Endometrial microvascular endothelial cells (primary cell): ENCODE results near the gene C9orf72. TPM values are rescaled to one million over a fixed set of nuclear protein-coding genes. Genes with fewer than 3 reads are reported as not detected.

Source experiments
- in situ Hi-C: cut with HindIII; loops from 2 replicates; pipeline ENCODE4 v1.10.0; 2017; ENCODE audit warnings: low sequenced_read_pairs, low pct_unique_long_range_greater_than_20kb; ENCODE audit errors: inconsistent ontology term
- total RNA-seq: library from RNA; depleted of rRNA; stranded (reverse); fragments of >200 nt; gene quantifications from one replicate; pipeline ENCODE4 v1.2.3, GENCODE V29; 2015; ENCODE audit errors: inconsistent ontology term

Gene C9orf72
- total RNA-seq, 1 donor from 2014 or later = 8.3 TPM

DNA sequence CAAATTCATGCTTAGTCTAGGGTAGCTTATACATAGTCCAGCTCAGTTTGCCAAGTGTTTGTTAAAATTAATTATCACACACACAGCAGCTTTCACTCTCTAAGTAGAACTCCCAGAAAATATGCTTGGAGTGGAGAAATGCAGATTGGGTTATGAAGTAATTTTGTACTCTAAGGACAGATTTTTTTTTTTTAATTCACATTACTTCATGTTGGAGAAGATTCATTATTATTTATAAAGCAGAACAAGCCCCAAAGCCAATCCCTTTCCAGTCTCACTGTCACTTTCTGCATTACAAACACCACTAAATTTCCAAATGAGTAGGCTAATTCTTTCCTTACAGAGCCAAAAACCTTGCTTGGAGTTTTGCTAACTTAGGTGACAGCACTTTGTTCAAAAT is 11.7 kb upstream of the C9orf72 start:
- in situ Hi-C loops = no loop called here

DNA sequence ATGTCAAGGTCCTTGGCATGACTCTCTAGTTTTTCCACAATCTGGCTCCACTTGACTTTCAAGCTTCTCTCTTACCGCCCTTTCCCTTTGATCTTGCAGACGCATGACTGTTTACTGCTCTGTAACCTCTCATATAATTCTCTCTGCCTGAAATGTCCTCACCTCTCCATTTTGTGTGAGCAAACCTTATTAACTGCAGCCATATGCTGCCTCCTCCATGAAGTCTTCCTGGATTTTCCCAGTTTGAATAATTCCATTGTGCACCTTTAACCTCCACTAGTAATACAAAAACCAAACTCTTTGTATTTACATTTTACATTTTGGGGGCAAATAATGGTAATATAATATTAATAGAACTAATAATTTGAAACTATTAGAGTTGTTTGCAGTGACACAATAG is 9.5 kb upstream of the C9orf72 start:
- in situ Hi-C loops = no loop called here

- in situ Hi-C loops = no loop called here
Observed at GRCh38 chr9:27581826-27582225, 8.5 kb upstream of the C9orf72 start.

DNA sequence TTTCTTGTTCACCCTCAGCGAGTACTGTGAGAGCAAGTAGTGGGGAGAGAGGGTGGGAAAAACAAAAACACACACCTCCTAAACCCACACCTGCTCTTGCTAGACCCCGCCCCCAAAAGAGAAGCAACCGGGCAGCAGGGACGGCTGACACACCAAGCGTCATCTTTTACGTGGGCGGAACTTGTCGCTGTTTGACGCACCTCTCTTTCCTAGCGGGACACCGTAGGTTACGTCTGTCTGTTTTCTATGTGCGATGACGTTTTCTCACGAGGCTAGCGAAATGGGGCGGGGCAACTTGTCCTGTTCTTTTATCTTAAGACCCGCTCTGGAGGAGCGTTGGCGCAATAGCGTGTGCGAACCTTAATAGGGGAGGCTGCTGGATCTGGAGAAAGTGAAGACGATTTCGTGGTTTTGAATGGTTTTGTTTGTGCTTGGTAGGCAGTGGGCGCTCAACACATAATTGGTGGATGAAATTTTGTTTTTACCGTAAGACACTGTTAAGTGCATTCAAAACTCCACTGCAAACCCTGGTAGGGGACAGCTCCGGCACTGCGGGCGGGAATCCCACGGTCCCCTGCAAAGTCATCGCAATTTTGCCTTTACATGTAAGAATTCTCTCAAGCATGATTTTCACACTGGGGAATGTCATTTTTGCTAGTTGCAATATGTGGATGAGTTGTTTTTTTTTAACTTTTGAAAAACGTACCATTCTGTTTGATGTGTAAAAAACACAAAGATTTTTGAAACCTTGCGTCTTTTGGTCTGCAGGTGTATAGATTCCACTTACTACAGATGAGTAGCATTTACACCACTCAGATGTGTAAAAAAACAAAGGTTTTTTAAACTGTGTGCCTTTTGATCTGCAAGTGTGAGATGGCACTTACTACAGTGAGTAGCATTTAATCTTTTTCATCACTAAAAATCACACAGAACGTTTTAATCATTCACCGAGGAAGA is 631 bp upstream of the C9orf72 start:
- in situ Hi-C loops = no loop called here

DNA sequence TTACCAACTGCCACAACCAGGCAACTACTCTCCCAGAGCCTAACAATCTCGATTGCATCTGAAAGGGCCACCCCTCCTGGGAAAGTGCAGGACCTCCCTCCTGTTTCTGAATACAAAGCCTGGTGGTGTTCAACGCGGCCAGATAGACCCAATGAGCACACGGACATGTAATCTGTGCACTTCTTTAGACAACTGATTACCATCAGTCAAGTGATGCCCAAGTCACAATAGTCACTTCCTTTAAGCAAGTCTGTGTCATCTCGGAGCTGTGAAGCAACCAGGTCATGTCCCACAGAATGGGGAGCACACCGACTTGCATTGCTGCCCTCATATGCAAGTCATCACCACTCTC is 739 bp downstream of the C9orf72 start:
- in situ Hi-C loops = no loop called here

DNA sequence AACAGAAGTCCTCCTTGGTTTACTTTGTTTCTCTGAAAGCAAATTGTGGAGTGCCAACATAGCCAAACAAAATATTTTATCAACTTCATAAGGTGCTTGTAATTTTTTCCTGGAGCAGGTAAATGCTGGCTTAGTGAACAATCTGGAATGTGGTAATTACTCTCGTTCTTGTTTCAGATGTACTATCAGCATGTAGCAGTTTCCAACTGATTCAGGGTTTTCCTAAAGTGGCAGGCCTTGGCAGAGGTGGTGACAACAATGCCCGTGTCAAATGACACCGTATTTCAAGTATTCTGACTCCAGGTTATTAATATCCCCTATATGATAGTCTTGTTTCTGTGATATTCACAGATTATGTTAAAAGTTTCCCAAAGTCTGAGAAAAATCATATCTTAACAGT is 1.2 kb downstream of the C9orf72 start:
- in situ Hi-C loops = no loop called here

- in situ Hi-C loops = no loop called here
Observed at GRCh38 chr9:27571011-27571410, 2.3 kb downstream of the C9orf72 start.

DNA sequence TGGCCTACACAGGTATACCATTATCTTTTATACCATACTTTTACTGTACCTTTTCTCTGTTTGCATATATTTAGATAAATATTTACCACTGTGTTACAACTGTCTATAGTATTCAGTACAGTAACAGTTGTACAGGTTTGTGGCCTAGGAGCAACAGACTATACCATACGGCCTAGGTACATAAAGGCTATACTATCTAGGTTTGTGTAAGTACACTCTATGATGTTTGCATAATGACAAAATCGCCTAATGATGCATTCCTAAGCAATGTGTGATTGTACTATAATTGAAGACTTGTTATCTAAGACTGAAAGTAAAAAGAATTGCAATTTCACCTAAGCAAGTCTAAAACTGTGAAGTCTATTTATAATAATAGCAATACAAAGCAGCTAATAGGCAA is 3.9 kb downstream of the C9orf72 start:
- in situ Hi-C loops = no loop called here

DNA sequence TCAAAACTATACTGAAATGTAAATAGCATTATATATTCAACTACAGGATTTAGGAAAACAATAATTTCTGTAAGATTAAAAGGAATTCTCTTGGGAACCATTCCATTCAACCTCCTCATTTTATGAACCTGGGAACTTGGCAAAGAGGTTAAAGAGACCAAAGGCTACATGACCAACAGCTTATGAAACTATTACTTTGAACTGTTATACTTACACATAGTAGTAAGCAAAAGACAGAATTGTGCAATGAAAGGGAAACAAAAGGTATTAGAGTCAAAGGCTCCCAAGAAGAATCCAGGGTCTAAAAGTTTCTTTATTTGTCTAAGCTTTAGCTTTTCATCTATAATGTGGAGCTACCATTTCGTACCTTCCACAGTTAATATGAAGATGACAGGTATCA is 7.2 kb downstream of the C9orf72 start:
- in situ Hi-C loops = no loop called here

GRCh38 chr9:27565696-27566095 is 7.6 kb downstream of the C9orf72 start:
- in situ Hi-C loops = no loop called here

DNA sequence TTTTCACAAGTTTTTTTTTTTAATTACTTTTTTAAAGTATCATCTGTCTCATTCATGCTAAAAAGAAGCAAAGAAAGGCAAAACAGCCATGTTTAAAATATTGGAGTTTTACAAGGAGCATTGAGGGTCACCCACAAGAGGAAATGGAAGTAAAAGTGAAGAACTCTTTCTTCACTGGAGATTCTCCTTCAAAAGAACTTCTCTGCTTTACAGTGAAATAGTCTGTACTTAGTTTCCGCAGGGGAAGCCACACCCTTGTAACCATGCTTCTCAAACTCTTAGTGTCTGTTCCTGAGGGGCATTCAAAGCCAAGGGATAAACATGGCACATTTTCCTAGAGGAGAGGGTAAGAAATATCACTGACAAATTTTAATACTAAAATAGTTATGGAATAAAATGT is 8.6 kb downstream of the C9orf72 start:
- in situ Hi-C loops = no loop called here

GRCh38 chr9:27563738-27564430 is 9.4 kb downstream of the C9orf72 start:
- in situ Hi-C loops = no loop called here

GRCh38 chr9:27561685-27562084 is 11.6 kb downstream of the C9orf72 start:
- in situ Hi-C loops = no loop called here

DNA sequence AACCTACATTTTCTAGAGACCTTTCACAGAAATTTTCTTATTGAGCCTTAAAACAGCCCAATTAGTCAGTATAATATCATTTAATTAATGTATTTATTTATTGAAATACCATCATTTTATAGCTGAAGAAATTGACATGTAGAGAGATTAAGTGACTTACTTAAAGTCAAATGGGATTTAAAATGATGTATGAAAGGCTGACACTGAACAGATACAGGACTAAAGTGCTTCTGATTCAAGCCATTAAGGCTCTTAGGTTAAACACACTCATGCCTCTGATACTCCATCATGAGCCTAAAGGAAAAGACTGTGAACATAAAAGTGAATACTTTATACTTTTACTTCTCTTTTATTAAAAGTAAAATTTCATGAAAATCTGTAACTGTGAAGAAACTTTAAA is 12.8 kb downstream of the C9orf72 start:
- in situ Hi-C loops = no loop called here

- in situ Hi-C loops = no loop called here
Observed at GRCh38 chr9:27558307-27558706, 15.0 kb downstream of the C9orf72 start.

GRCh38 chr9:27556470-27556869 is 16.8 kb downstream of the C9orf72 start:
- in situ Hi-C loops = no loop called here

GRCh38 chr9:27554712-27555111 is 18.6 kb downstream of the C9orf72 start:
- in situ Hi-C loops = no loop called here

DNA sequence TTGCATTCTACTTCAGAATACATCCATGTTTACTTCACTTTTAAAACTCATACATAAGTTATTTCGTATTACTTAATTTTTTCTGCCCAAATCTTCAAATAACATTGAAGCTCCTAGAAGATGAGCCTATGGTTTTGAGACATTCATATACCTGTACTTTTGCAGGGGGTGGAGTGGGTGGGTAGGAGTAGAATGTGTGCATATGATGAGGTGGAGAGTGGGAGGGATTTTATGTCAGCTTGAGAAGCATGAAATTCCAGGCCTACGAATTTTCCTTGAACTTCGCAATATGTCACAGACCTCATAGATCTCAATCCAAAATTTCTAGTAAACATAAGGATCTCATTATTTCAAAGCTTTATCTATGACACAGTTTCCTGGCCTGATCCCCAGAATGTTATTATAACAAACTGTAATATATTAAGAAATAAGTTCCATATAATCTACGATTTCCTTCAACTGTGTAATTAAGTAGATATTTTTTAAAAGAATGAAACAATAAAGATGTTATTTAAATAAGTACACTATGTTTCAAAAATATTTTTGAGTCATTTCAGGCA is 24.0 kb downstream of the C9orf72 start:
- in situ Hi-C loops = no loop called here

DNA sequence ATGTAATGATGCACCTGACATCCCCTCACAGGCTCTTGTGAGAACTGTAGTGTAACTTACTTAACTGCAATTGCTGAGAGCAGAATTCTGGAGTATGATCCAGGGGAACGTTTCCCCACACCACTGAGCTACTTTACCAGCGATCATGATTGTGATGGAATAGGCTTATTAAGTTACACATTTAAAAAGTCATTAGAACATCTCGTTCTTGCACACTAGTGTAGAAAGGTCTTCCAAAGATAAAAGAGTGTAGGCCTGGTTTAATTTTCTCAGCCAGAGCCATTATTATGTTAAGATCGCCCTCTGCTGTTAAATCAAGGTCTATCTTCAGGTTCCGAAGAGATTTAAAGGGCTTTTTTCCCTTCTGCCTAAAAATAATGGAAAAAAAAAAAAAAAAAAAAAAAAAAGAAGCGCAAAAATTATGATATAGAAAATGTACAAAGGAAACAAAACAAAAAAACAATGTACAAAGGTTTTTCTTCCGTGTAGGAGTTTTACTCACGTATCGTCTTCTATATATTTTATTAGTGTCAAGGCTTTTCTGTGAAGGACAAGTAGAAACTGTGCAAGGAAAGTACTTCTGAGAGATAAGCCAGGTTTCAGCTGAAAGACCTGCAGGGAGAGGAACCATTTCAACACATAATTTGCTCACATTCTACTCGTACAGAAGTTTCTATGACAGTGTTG is 25.1 kb downstream of the C9orf72 start:
- in situ Hi-C loops = no loop called here
